ENCODE data around the gene MAP2K3. TPM values are rescaled to one million over a fixed set of nuclear protein-coding genes. Genes with fewer than 3 reads are reported as not detected.

MAP2K3 gene
- total RNA-seq, 6 experiments from 2014 or later: 22.6 to 80.7 (median 60.7) TPM

DNA sequence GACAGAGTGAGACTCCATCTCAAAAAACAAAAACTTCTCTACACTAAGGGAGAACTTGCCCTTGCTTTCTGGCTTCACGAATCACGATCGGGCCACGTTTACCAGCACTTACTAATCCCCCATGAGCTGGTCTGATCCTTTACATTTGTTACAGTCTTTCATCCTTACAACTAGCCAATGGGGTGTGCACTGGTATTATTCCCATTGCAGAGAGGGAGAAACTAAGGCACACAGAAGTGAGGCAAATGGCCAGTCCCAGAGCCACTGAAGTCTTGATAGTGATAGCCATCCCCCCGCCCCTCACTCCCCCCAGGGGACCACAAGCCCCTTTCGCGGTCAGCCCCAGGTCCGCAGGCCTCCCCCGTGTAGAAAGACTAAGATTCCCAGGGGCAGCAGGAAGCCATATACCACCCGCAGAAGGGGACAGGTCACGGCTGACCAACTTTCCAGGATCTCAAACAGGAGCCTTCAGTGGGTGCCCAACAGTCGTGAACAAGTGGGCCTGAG lies 32.2 kb upstream of the MAP2K3 start:
- Histone ChIP-seq H3K27me3 (no peaks in the 10 kb centered on the region), H3K36me3 (no peaks in the 10 kb centered on the region), H3K4me1 (peaks cover 0 to 2% (median 0%) of the 10 kb centered on the region in 4 donors), H3K4me3 (peak overlapping the region; percentile 48 to 64 (median 58)), H3K9me3 (no peaks in the 10 kb centered on the region), H3K27ac (peak overlapping the region in 1 of 3 donors; percentile 54)
- DNase-seq (no peak), ATAC-seq (no peak)
- TF ChIP-seq POLR2A (IDR thresholded peaks at IDR 0.05): no peak
- TF ChIP-seq, protein P1, sequence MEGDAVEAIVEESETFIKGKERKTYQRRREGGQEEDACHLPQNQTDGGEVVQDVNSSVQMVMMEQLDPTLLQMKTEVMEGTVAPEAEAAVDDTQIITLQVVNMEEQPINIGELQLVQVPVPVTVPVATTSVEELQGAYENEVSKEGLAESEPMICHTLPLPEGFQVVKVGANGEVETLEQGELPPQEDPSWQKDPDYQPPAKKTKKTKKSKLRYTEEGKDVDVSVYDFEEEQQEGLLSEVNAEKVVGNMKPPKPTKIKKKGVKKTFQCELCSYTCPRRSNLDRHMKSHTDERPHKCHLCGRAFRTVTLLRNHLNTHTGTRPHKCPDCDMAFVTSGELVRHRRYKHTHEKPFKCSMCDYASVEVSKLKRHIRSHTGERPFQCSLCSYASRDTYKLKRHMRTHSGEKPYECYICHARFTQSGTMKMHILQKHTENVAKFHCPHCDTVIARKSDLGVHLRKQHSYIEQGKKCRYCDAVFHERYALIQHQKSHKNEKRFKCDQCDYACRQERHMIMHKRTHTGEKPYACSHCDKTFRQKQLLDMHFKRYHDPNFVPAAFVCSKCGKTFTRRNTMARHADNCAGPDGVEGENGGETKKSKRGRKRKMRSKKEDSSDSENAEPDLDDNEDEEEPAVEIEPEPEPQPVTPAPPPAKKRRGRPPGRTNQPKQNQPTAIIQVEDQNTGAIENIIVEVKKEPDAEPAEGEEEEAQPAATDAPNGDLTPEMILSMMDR (IDR thresholded peaks at IDR 0.05): no peak
- intact Hi-C loops (cut with DNase I): loop anchor here in 1 of 2 donors (10.0 kb wide), 1 partner anchor 128 kb away; the partner anchor contains the start of gene DHRS7B
- 21% methylated on average over 9 of the region's 12 CpGs for WGBS (ENCODE audit: insufficient coverage, low coverage, low lambda C conversion rate, missing lambda C conversion rate)

DNA sequence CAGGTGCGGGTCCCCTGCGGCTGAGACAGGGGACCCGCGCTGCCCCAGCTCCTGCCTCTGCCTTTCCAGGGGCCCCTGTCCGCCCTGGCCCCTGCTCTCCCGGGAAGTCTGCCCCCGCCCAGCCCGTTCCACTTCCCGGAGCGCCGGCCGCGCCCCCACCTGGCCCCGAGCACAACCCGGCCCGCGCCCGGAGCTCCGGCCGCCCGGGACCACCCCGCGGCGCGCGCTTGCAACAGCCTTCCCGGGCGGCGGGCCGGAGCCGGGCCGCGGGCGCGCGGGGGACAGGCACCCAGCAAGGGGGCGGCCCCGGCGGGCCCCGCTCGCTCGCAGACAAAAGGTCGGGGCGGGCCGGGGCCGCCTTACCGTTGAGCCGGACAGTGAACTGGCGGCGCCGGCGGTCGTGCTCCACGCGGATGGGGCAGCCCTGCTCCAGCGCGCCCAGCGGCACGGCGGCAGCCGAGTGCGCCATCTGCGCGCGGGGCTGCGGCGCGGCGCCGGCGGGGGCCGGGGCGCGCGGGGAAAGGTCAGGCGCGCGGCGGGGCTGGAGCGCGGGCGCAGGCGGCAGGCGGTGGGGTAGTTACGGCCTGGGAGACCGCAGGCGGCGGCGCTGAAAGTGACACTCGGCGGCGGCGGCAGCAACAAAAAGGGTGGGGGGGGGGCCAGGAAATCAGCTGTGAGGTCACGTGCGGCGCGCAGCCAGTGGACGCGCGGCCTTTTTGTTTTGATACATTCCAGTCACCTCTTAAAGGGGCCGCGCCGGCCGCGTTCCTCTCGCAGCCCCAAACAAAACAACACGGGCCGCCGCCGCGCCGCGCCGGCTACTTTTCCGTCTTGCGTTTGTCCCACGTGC lies 31.5 kb upstream of the MAP2K3 start, which contains the start of gene NATD1:
Gene NATD1, minus strand, starts transcription at position 615 of the 850 bp plus-strand sequence. Its CDS starts 146 bp downstream, at position 469.
- peak within 1 kb of the TSS in 2 of 3 donors; percentile 30 to 54 for H3K27ac ChIP-seq
- peak; percentile 70 for TF ChIP-seq POLR2A (IDR thresholded peaks at IDR 0.05)
- TF ChIP-seq, protein P1 (IDR thresholded peaks at IDR 0.05): no peak
- intact Hi-C loops (cut with DNase I): loop anchor here in 1 of 2 donors (10.0 kb wide), 1 partner anchor 128 kb away; the partner anchor contains the start of gene DHRS7B
- peaks cover 0 to 2% (median 0%) of the 10 kb centered on the region in 4 donors for H3K4me1 ChIP-seq
- H3K4me3 ChIP-seq: peak within 1 kb of the TSS; percentile 48 to 64 (median 58)
- DNase-seq (peak; percentile 89 to 92 (median 89)), ATAC-seq (peak; percentile 81 to 91 (median 90))
- no peaks in the 10 kb centered on the region for H3K9me3 ChIP-seq
- no peaks in the 10 kb centered on the region for H3K36me3 ChIP-seq
- no peaks in the 10 kb centered on the region for H3K27me3 ChIP-seq
- WGBS (ENCODE audit: insufficient coverage, low coverage, low lambda C conversion rate, missing lambda C conversion rate): 0% methylated on average over 14 of the region's 117 CpGs

DNA sequence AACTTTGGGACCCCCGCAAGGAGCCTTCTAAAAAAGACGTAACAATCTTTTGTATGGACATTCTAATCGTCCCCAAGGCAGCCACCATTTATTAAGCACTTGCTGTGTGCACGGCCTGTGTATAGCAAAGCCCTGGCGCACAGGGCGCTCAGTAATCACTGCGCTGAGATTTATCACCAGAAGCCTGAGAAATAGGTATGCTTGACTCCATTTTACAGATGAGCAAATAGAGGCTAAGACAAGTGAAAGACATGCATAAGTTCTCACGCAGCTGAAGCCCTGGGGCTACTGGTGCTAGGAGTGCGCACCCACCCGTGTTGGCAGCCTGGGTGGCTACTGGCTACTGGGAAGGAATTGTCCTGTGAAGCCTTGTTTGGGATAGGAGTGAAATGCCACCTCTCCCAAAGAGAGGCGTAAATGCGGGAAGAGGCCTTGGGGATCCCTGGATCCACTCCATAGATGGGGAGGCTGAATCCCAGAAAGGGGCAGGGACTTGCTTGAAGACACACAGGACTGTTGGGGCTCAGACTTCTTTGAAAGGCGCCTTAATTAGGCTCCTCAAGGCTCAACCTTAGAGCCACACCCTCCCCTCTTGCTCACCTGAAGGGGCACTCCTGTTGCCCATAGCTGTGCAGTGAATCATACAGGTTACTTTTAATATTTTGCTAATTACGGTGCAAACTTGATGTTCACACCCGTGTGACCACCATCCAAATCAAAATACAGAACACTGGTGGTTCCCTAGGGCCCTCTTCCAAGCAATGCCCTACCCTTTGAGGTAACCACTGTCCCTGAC lies 30.7 kb upstream of the MAP2K3 start:
- 28% methylated on average over 9 of the region's 15 CpGs for WGBS (ENCODE audit: insufficient coverage, low coverage, low lambda C conversion rate, missing lambda C conversion rate)

More for the DNA sequence above, 30.7 kb upstream of the MAP2K3 start:
- no peak for TF ChIP-seq POLR2A (IDR thresholded peaks at IDR 0.05)
- TF ChIP-seq, protein P1 (IDR thresholded peaks at IDR 0.05): no peak
- no peaks in the 10 kb centered on the region for H3K36me3 ChIP-seq
- peak overlapping the region in 2 of 3 donors; percentile 30 to 54 for H3K27ac ChIP-seq
- H3K27me3 ChIP-seq: no peaks in the 10 kb centered on the region
- intact Hi-C loops (cut with DNase I): loop anchor here in 1 of 2 donors (10.0 kb wide), 1 partner anchor 129 kb away; the partner anchor contains the start of gene DHRS7B
- DNase-seq (no peak), ATAC-seq (peak in 2 of 4 donors; percentile 20 to 30)
- peaks cover 0 to 2% (median 0%) of the 10 kb centered on the region in 4 donors for H3K4me1 ChIP-seq
- H3K4me3 ChIP-seq: peak overlapping the region; percentile 25 to 64 (median 48)
- H3K9me3 ChIP-seq: no peaks in the 10 kb centered on the region

Data from right lobe of liver (tissue), 6 donors.